ENCODE data around the gene OXTR.

DNA sequence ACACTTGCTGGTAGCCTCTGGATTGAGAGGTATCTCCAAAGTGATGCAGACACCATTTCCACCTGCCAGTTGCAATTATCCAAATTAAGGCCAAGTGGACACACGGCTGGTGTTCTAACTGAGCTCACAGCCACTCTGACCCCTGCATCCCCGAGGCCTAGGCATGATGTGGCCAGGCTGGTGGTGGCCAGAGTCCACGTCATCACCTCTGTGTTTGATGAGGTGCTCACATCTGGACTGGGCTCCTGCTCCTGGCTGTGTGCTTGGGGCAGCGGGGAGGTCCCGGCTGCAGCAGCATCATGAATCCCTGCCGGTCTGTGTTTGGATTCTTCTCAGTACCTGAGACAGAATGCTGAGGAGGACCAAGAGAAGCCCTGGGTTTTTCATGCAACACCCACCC is 4.9 kb downstream of the OXTR start:
- TF ChIP-seq, protein P1, sequence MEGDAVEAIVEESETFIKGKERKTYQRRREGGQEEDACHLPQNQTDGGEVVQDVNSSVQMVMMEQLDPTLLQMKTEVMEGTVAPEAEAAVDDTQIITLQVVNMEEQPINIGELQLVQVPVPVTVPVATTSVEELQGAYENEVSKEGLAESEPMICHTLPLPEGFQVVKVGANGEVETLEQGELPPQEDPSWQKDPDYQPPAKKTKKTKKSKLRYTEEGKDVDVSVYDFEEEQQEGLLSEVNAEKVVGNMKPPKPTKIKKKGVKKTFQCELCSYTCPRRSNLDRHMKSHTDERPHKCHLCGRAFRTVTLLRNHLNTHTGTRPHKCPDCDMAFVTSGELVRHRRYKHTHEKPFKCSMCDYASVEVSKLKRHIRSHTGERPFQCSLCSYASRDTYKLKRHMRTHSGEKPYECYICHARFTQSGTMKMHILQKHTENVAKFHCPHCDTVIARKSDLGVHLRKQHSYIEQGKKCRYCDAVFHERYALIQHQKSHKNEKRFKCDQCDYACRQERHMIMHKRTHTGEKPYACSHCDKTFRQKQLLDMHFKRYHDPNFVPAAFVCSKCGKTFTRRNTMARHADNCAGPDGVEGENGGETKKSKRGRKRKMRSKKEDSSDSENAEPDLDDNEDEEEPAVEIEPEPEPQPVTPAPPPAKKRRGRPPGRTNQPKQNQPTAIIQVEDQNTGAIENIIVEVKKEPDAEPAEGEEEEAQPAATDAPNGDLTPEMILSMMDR (optimal IDR thresholded peaks at IDR 0.05 in 1 of 3, IDR thresholded peaks at IDR 0.05 in 1 of 3, conservative IDR thresholded peaks at IDR 0.05 in 1 of 3; ENCODE audit: extremely low read depth in 1 of 3, insufficient read depth in 2 of 3, low read length in 3 of 3) = no peak
- no peak for TF ChIP-seq EZH2 (IDR thresholded peaks at IDR 0.05; ENCODE audit: low read length)
